Left renal pelvis (tissue), 4 donors: ENCODE results near the gene ARHGAP26. TPM values are rescaled to one million over a fixed set of nuclear protein-coding genes. Genes with fewer than 3 reads are reported as not detected.

Source experiments
- DNase-seq, 4 donors: peaks; one replicate each; pipeline ENCODE4 v3.0.0-alpha.2; 2013; ENCODE audit warnings: low read depth in 4 of 4, low spot score in 3 of 4
- polyA plus RNA-seq, 4 donors: library from polyadenylated mRNA; unstranded; fragments of 120-200 nt; gene quantifications; one replicate each; pipeline ENCODE4 v1.2.1, GENCODE V29; 2013; ENCODE audit not compliant: insufficient read length in 4 of 4

ARHGAP26 gene
- polyA plus RNA-seq, 4 donors, result 9.9 to 12.9 (median 11.1) TPM

DNA sequence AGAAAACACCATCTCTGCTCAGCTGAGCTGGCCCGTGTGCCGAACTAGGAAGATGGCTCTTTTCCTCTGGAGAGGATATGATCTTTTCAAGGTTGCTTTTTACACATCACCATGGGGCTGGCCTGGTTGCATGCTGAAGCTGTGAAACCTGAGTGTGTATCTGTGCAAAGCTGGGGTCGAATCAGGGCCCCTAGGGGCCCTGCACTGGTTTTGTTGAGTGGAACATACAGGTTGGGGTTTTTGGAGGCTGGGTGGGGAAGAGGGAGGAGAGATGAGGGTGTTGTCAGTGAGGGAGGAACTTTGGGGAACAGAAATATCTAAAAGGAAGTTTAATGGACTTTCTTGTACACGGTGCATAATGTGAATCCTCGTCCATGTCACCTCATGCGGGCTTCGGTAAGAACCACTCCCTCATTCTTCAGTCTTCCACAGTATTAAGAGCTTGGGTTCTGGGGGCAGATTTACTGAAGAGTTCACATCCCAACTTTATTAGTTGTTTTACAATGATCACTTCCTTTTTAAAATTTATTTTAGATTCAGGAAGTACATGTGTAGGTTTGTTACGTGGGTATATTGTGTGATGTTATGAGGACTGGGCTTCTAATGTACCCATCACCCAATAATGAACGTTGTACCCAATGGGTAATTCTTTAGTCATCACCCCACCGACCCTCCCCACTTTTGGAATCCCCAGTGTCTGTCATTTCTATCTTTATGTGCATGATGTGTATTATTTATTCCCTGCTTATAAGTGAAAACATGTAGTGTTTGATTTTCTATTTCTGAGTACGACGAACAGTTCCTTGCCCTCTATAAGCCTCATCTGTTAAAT, 395.1 kb downstream of the ARHGAP26 start:
- no peak for DNase-seq

DNA sequence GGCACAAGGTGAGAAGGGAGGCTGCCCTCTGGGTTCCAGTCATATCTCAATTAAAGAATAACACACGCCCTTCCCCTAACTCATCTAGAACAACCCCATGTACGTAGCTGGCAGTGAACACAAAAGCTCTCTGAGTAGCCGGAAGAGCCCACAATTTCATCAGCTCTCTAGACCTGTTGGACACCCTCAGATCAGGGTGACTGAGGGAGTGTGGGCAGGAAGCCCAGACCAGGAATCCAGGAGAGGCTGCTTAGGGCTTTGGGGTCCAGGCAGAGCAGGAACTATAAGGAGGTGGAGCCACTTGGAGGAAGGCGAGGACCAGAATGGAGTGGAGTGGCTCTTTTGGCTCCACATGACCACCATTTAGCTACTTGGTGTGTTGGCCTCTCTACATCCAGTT, 395.9 kb downstream of the ARHGAP26 start:
- no peak for DNase-seq

DNA sequence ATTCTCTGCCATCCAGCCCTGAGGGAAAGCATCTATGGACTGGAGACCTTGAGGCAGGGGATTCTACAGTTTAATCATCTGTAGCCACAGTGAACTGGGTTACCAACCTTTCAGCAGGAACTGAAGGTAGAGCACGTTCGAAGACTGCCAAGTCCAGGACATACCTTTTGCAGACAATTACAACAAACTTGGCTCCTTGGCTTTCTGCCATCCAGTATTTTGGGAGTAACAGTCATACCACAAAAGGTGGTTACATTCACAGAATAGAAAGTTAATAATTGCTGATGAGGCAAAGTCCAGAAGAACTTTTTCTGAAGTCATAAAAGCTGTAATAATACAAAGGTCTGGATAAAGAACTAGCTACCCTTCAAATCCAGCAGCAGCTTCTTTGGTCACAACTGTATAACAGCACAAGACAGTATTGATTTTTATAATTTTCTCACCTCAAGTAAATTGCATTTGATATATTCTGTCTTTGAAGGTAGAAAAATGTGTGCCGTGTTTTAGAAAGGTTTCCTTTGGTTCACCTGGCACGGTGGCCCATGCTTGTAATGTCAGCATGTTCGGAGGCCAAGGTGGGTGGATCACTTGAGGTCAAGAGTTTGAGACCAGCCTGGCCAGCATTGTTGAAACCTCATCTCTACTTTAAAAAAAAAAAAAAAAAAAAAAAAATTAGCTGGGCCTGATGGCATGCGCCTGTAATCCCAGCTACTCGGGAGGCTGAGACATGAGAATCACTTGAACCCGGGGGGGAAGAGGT, 396.7 kb downstream of the ARHGAP26 start:
- peak in 1 of 4 donors; percentile 39 for DNase-seq

DNA sequence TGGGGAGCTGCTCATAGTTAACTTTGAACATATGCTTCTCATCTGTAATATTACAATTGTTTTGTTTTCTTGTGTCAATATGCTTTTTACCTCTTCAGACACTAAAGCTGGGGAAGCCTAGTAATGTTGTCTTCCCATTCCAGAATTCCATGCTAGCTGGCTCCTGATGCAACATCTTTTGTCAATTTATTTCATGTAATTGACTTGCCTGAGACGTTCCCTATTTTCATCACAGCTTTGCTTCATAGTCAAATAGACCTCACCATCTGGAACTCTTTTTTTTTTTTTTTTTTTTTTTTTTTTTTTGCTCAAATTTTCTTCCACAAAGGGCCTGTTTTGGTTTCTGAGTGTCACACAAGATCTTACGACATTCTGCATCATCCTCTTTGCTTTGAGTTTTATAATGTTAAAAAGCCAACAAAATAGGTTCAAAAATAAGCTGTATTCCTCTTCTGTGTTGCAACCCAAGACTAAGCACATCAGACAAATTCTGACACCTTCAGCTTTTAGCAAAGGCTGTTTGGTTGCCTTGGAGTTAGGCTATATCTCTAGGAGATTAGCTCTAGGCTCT, 398.1 kb downstream of the ARHGAP26 start:
- DNase-seq, result no peak

DNA sequence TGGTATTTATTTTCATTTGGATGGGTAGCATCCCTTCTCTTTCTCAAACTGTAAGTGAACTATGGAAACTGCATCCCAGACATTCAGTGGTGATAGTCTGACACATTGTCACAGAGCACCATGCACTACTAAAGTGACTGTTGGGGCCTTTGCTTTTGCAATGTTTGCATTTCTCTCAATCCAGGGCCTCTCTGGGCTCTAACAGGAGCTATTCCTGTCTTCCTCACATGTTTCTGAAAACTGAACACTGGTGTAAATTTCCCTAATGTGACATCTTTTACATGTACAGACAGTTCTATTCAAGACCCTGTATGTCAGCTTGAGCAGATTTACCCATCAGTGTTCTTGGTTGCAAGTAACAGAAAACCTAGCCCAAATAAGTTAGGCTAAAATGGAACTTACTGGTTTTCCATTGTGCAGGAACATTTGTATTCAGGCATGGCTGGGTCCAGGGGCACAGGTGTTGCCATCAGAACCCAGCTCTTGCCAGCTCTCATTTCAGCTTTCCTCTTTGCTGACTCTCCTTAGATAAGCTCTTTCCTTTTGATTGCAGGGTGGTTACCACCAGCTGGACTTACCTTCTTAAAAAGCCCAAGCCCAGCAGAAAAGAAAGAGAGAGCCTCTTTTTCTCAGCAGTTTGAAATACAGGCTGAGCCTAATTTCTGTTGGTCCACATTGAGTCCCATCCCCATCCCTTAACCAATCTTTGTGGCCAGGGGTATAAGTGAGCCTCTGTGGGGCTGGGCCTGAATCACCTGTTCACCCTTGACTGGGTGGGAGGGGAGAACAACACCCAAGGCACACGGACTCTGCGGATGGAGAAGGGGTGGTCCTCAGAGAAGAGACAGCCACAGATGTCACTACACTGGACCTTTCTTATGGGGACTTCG, 399.0 kb downstream of the ARHGAP26 start:
- no peak for DNase-seq

DNA sequence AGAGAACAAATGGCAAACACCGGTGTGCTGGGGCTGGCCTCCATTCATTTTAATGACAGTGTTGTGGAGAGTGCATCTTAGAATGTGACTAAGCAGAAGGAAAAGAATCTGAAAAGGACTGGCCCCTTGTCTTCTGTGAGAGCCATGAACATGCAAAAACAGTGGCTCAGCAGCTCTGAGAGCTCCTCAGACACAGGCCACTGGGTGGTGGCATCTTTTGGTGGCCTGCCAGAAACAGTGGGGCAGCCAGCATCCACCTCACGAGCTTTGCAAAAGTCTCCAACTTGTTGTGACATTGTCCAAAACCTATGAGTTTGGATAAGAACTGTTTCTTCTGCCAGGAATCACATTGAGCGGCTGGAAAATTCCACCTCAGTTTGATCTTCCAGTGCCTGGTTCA, 399.9 kb downstream of the ARHGAP26 start:
- DNase-seq, result no peak

DNA sequence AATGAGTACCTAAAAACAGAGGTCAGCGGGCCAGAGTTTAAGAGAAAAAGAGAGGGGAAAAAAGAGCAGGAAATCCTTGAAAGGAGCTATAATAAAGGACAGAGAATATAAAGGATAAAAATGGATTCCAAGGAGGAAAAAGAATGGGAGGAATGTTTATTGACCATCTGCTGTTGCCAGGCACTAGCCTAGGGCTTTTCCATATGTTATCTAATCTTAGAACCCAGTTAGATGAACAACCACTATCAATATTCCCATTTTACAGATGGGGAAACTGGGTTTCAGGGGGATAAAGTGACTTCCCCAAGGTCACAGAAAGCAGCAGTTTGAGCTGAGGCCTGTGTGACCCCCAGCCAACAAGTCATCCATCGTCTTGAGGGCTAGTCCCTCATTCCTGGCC, 400.8 kb downstream of the ARHGAP26 start:
- no peak for DNase-seq

DNA sequence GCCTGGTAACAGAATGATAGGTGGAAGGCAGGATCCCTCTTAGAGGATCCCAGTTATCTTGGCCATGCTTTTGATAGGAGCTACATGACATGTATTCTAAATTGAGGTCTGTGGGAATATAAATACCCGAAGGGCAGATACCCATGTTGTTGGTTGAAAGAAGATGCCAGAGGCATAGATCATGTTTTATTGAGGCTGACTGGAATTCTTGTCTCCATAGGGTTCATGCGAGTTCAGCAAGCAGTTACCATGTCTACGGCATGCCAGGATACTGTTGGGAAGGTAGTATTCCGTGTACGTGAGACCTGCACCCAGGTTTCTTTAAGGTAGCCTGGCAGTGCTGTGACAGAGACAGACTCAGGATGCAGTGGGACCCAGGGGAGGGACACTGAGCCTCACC, 402.6 kb downstream of the ARHGAP26 start:
- no peak for DNase-seq

DNA sequence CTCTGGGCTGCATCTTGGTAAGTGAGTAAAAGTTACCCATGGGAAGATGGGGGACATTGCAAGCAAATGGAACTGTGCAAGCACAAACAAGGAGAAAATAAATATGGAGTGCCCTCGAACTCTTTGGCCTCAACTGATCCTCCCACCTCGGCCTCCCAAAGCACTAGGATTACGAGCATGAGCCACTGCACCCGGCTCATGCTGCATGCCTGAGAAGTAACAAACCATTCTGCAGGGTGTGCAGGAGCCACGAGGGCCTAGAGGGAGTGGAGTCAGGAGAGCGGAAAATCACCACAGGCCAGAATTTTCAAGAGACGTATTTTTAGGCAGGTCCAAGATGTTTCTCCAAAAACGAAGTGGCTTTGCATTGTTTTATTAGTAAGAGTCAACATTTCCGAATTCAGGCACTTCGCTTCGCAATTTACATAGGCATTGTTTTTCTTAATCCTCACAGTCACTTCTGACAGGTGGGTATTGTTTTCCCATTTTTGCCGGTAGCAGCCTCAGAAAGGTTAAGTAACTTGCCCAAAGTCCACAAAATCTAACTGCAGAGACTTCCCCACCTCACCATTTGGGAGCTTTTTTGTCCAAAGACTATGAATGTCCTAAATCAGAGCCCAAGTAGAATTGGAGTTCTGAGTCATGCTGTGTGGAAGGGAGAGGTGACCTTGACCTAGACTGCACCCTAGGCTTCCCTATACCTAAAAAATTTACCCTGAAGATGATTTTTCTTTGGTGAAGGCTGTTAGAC, 403.1 kb downstream of the ARHGAP26 start:
- DNase-seq, result no peak

DNA sequence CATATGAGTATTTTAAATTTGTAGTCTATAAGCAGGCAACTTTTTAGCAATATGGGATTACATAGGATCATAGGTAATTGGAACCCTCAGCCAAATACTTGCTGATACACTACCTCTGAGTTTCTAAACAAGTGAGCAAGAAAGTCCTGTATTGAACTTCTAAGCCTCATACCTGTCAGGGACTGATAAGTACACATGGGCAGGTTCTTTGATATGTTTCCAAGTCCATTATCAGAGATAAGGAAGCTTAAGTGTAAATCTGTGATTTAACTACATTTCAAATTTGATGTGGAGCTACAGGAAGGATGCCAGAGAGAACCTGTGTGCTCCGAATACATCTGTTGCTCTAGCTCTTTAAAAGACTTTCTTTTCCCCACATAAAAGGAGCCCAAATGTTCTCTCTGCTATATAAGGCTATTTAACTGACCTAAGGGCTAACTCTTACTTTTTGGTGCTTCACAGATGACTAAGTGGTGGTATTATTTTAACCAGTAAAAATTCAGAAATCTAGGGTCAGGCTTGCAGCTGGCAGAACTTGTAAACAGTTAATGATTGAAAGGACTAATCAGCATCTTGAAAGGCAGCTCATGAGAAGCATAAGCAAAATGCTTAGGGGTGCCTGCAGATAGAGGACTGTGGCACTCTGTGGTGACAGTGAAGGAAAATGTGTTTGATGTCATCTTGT, 404.7 kb downstream of the ARHGAP26 start:
- DNase-seq, result no peak

DNA sequence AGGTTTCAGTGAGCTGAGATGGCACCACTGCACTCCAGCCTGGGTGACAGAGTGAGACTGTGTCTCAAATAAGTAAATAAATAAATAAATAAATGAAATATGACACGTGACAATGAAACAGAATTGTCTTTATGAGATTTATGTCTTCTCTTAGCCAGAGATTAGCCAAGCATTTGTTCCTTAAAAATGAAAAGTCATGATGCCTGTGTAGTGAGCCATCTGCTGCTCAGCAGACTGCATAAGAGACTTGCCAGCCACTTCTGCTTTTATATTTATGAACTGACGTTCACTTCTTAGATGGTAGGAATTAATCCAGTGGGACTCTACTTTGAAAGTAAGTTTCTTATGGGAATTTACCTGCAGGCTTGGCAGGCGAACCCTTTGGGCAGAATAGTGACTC, 405.9 kb downstream of the ARHGAP26 start:
- DNase-seq, result no peak

DNA sequence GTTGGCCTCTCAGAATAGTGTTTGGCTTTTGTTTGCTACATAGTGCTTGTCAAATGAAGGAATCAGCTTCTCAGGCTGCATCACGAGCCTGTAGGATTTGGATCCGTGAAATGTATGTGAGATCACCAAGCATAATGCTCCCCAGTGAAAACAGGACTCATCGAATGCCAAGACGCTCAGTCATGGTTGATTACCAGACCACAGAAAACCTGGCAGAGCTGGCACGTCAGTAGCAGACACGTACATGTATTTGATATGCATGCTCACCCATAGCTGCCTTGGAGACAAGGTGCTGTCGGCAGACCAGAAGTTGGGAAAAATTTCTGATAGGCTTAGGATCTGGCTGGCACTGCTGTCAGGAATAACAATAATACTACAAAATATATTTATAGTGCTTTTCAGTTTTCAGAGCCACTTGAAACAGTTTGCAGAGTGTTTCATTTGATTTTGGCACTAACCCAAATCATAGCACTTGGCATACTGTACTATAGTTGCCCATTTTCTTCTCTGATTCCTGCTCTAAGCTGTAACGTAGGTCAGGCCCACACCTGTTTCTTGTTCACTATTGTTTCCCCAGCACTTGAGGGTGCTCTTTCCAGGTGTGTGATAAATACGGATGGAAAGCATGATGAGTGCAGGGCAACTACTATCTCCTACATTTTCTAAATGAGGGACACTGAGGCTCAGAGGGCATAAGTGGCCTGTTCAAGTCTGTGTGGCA, 407.2 kb downstream of the ARHGAP26 start:
- no peak for DNase-seq

DNA sequence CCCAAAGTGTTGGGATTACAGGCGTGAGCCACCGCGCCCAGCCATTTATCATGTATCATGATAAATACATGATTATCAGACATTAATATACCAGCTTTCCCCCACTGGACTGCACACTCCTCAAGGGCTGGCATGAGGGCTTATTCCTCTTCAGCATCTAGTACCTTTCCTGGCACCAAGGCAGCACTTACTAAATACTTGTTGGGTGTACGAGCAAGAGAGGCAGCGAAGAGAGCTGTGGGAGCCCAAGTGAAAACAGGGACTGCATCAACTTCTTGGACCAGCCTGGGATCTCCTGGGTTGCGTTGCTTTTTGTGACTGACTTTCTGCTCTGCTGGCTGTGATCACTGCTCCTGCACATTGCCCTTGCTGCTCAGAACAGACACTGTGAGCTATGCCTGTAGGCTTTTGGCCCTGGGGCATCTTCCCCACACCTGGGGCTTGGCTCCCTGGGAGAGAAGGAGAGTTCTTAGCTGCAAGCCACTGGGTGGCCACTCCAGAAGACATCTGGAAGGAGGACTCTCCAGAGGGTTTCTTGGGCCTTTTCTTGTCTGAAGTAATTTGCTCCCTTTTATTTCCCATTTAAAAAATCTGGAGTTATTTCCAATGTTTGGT, 409.1 kb downstream of the ARHGAP26 start:
- DNase-seq, result no peak

DNA sequence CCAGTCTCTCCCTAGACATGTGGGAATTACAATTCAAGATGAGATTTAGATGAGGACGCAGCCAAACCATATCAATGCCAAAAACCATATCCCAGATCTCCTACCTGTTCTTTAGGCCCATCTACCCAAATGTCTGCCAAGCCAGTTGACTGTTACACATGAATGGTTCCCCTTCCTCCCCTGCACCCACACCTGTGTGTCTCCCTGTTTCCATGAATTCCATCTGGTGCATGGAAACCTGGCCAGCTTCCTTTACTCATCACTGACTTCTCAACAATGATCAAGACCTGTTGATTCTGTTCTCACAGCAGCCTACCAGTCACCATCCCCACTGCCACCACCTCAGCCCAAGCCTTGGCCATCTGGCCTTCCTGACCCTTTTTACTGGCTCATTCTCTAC, 410.6 kb downstream of the ARHGAP26 start:
- DNase-seq, result no peak

DNA sequence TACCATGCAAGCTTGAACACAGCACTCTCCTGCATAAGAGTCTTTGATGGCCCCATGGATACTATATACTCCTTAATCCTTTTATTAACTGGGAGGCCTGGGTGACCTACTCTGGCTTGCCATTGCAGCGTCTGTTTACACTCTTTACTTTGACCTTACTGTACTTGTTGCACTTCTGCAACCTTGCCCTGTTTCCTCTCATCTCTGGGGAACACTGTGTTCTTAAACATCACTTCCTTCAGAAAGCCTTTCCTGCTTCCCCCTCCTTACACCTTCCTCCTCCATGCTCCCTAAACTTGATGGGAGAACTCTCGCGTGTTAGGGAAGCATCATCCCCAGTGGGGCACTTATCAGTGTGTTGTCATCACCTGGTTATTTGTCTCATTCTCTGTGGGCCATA, 411.0 kb downstream of the ARHGAP26 start:
- DNase-seq, result no peak

DNA sequence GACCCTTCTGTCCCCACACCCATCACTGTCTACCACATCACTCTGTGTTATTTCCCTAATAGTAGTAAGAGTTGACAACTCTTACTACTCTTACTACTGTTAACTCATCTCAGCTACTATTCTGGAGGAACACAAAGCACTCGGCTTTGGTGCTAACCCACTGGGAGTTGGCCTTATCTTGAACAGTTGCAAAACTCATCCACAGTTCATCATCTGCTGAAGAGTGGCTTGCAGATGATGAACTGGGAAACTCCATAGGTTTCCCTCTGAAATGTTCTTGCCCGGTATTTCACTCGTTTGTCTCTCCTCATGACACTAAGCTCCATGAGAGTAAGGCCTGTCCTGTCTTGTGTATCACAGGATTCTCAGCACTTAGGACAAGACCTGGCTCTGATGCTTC, 411.9 kb downstream of the ARHGAP26 start:
- no peak for DNase-seq

DNA sequence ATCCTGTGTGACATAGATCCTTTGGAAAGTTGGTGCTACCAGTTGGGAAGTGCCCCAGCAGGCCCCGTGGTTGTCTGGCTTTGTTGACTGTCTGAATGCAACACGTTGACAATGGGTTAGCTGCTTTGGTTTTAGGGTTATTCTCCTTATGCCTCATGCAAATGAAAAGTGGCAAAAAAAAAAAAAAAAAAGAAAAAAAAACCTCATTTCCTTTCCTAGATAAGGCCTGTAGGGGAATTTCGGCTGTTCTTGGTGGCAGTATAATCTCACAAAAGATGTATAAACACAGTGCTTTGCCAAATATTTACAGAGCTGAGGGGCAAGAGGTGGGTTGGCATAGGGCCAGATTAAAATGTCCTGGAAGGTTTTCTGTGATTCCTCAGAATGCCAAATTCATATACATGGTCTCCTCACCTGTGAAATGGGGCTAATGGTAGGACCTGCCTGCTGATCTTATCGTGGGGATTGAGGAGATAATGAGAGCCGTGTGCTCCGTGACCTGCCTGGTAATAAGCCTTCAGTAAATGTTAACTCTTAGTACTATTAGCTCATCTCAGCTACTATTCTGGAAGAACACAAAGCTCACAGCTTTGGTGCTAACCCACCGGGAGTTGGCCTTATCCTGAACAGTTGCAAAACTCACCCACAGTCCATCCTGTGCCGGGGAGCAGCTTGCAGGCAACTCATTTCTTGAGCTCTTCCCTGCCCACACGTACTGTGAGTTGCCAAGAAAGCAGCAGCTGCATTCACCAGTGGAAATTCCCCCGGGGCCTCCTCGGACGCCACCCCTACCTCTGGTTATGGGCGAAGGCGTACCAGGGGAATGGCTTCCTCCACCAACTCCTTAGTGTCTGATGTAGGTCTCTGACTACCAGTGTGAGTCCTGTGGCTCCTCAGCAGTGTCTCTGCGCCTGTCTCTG, 413.0 kb downstream of the ARHGAP26 start:
- no peak for DNase-seq
